ENCODE measurements around the gene EIF4G2.
A peak's percentile ranks its signal among the peaks of the same experiment; 100 is the strongest.

GRCh38 chr11:10808553-10809372, at the start of gene EIF4G2:
- TF ChIP-seq POLR2AphosphoS5 (IDR thresholded peaks at IDR 0.05) (peak; percentile 100), CTCF (IDR thresholded peaks at IDR 0.05) (no peak), EP300 (IDR thresholded peaks at IDR 0.05) (peak in 1 of 4 donors; percentile 27), POLR2A (IDR thresholded peaks at IDR 0.05) (peak; percentile 98 to 99)
